Glomerular endothelial cell (primary cell): ENCODE results near the gene GMPPB. TPM values are rescaled to one million over a fixed set of nuclear protein-coding genes. Genes with fewer than 3 reads are reported as not detected.

ENCODE experiments used
- DNase-seq: peaks from one replicate; pipeline ENCODE4 v3.0.0-alpha.2; 2011; ENCODE audit warnings: low read depth, low spot score; ENCODE audit errors: extremely low read depth
- total RNA-seq: library from RNA; depleted of rRNA; stranded (reverse); fragments of >200 nt; gene quantifications from 2 replicates; pipeline ENCODE4 v1.2.3, GENCODE V29; 2015

GMPPB gene
- total RNA-seq, 1 donor from 2014 or later, result 33.0 TPM

DNA sequence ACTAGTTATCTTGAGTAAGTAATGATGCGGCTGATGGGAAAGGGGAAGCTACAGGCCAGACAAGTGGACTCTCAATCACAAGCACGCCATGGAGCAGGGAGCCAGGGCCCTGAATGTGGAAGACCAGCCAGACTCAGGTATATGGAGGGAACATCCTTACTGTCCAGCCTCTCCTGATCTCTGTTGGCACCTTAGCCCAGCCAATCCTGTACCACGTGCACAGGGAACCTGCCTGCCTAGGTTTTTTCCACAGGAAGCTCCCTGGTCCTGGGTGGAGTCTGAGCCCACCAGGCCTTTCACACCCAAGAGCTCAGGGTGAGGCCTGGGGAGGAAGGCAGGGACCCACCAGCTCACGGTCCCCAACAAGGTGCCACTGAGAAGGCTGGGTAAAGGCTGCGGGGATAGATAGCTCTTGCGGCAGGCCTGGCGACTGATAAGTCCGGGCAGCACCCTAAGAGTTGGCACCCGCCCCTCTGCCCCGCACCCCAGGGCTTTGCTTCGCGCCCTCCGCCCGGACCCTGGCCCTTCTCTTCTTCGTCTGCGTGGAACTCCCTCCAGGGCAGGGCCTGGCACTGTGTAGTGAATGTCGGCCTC is 50.5 kb downstream of the GMPPB start:
- no peak for DNase-seq

- no peak for DNase-seq
These were observed 52.2 kb downstream of the GMPPB start for GRCh38 chr3:49671291-49672288.

GRCh38 chr3:49670940-49671290 is 52.8 kb downstream of the GMPPB start:
- DNase-seq, result no peak

Other genes starting within 250 kb of the GMPPB start
- gene BSN, start 169.5 kb downstream of the GMPPB start, total RNA-seq, result 0.10 and 0.29 TPM in 2 replicates
- gene APEH, start 49.6 kb downstream of the GMPPB start, total RNA-seq, result 58.5 and 73.2 TPM in 2 replicates
- 6.7 and 9.6 TPM in 2 replicates for gene MST1, start 34.5 kb downstream of the GMPPB start, total RNA-seq
- 26.4 and 35.5 TPM in 2 replicates for gene RNF123, start 34.4 kb downstream of the GMPPB start, total RNA-seq
- gene AMIGO3, start 4.3 kb downstream of the GMPPB start, total RNA-seq, result 0.19 and 1.2 TPM in 2 replicates
- gene IP6K1, start 62.6 kb upstream of the GMPPB start, total RNA-seq, result 50.5 and 59.3 TPM in 2 replicates
- gene CDHR4, start 75.9 kb upstream of the GMPPB start, total RNA-seq, result not detected in 2 replicates
- gene INKA1, start 79.3 kb upstream of the GMPPB start, total RNA-seq, result 29.6 and 29.8 TPM in 2 replicates
- 46.2 and 79.4 TPM in 2 replicates for gene UBA7, start 90.0 kb upstream of the GMPPB start, total RNA-seq
- 2.7 and 5.2 TPM in 2 replicates for gene TRAIP, start 132.6 kb upstream of the GMPPB start, total RNA-seq
- gene CAMKV, start 146.0 kb upstream of the GMPPB start, total RNA-seq, result not detected in 2 replicates
- 0.10 and 0.18 TPM in 2 replicates for gene MST1R, start 179.9 kb upstream of the GMPPB start, total RNA-seq
- 12.4 and 19.8 TPM in 2 replicates for gene MON1A, start 205.9 kb upstream of the GMPPB start, total RNA-seq
- 45.8 and 61.6 TPM in 2 replicates for gene RBM6, start 216.2 kb upstream of the GMPPB start, total RNA-seq